ENCODE results near the gene LRRC8A.
"Not testable (repeated sequence)": the region's sequence is repeated elsewhere in the genome, so short reads cannot be mapped to it uniquely, and the experiment has no call there.

The LRRC8A gene

GRCh38 chr9:128881884-128882676, at the start of gene LRRC8A, which contains the start of gene KYAT1:
LRRC8A (plus strand) TSS chr9:128882133; CDS start chr9:128907165, 25,032 bp downstream.
KYAT1 (minus strand) TSS chr9:128881950; CDS start chr9:128845405, 36,545 bp downstream.
- DNase-seq (ENCODE audit: low spot score), result peak; percentile 90

DNA sequence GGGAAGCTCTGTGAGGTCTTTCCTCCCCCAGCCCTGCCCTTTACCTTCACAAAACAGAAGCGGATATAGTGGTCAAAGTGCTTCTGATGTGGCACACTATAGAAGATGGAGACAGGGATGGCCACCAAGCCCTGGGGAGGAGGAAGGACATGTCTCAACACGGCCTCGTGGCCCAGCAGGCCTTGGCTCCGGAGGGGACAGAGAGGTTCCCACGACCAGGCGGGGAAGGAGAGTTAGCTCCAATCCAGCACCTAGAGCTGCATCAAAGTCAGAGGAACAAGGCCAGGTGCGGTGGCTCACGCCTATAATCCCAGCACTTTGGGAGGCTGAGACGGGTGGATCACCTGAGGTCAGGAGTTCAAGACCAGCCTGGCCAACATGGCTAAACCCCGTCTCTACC, 48.2 kb upstream of the LRRC8A start:
- DNase-seq (ENCODE audit: low spot score), result no peak

DNA sequence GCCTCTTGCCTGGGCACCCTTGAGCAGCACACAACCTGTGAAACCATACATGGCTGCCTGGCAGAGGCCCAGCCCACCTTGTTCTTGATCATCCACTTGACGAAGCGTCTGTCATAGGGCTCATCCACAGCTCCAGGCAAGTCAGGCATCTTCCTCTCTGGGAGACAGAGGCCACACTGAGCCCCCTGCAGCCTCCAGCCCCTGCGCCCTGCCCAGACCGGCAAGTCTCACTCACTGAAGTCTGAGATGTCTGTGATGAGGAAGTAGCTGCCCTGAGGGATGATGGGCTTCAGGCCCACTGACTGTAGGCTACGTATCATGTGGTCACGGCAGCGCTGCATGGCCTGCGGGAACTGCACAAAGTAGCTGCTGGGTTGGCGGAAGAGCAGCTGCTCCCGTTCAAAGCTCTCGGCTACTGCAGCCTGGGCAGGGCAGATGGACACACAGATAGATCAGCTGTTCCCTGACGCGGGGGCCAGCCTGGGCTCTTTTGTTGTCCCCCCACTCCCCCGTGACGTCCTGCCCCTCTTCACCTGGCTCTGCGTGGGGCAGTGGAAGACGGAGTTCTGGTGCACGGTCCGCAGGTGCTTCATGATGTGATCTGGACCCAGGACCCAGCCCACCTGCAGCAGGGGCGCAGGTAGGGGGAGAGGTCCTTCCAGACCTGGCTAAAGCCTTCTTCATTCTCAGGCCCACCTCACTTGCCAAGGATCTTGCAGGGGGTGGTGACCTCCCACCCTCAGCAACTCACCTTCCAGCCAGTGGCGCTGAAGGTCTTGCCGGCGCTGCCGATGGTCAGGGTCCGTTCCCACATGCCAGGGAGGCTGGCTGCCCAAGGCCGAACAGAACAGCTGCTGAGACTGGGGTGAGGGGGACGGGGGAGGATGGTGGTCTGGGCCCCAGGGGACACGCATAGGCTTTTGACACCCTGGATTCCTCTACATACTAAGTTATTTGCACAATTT, 46.4 kb upstream of the LRRC8A start:
- no peak for DNase-seq (ENCODE audit: low spot score)

GRCh38 chr9:128836509-128837145, 45.3 kb upstream of the LRRC8A start:
- DNase-seq (ENCODE audit: low spot score), result no peak

DNA sequence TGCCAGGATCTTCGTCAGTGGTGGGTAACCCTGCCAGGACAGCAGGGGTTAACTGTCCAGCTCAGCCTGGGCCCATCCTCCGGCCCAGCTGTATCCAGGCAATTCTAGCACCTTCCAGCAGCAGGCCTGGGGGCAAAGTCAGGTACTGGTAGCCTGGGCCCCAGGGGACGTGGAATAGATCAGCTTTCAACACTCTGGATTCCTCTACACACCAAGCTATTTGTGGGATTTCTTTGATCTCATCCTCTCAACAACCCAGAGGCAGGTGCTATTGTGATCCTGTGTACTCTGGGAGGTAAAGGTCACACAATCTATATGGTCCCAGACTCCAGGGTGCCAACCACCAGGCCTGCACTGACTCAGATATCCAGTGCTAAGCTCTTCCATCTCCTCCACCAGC, 43.6 kb upstream of the LRRC8A start:
- no peak for DNase-seq (ENCODE audit: low spot score)

- no peak for DNase-seq (ENCODE audit: low spot score)
Observed at GRCh38 chr9:128840524-128840923, 41.4 kb upstream of the LRRC8A start.

GRCh38 chr9:128841694-128842492, 40.0 kb upstream of the LRRC8A start:
- DNase-seq (ENCODE audit: low spot score), result no peak

DNA sequence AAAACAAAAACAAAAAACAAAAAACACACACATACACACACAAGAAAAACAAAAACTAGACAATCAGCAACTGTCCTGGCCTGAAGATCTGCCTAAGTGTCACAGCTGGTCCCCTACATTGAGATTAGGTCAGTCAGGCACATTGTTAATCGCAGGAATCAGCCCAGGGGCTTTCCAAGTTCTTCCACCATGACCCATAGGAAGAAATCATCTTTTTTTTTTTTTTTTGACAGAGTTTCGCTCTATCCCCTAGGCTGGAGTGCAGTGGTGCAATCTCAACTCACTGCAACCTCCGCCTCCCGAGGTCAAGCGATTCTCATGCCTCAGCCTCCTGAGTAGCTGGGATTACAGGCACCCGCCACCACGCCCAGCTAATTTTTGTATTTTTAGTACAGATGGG, 38.8 kb upstream of the LRRC8A start:
- DNase-seq (ENCODE audit: low spot score), result not testable (repeated sequence)

DNA sequence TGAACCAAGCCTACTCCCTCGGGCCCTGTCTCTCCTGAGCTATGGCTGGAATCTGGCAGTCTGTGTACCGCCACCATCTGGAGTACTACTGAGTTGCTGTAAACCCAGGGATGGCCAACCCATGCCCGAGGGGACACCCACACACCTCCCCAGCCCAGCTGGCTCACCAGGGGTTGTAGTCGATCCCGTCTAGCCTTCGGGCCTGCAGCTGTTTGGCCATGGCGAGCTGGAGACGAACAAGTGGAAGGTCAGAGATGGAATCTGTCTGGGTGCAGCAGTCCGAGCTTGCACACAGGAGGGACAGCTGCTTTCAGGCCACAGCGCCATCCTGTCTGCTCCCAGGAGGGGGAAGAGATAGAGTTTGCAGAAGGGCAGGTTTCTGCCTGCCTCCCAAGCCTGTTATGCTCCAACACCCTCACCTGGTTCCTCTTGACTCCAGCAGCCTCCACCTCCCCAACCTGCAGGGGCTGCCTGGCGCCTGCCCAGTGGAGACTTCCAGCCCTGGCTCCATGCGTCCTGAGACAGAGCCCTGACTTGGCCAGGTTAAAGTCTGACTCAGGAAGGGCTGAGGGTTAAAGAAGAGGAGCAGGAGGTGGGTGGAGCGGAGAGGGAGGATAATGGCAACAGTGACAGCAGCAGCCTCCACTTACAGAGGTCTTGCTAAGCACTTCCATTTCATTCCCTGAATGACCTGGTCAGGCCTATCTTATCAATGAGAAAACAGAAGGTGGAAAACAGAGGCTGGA, 36.6 kb upstream of the LRRC8A start:
- no peak for DNase-seq (ENCODE audit: low spot score)

DNA sequence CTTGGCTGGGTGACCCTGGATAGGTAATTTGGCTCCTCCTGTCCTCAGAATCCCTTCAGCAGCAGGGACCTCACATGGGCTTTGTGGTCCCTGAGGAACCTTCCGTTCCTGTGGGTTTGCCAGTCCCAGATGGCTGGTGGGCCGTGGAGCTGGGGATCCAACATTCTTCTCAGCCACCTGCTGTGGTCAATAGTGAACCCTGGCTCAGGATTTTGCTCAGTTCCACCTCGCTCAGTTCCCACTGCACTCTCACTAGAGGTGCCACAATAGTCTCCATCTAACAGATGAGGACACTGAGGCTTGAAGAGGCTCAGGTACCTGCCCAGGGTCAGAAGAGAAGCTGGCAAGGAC, 35.3 kb upstream of the LRRC8A start:
- DNase-seq (ENCODE audit: low spot score), result no peak

- DNase-seq (ENCODE audit: low spot score), result no peak
Observed at GRCh38 chr9:128847803-128848202, 34.1 kb upstream of the LRRC8A start.

GRCh38 chr9:128851024-128851423, 30.9 kb upstream of the LRRC8A start:
- not testable (repeated sequence) for DNase-seq (ENCODE audit: low spot score)

GRCh38 chr9:128851779-128852600, 29.9 kb upstream of the LRRC8A start:
- not testable (repeated sequence) for DNase-seq (ENCODE audit: low spot score)

- DNase-seq (ENCODE audit: low spot score), result not testable (repeated sequence)
Observed at GRCh38 chr9:128852646-128853045, 29.3 kb upstream of the LRRC8A start.

- DNase-seq (ENCODE audit: low spot score), result not testable (repeated sequence)
Observed at GRCh38 chr9:128854454-128854853, 27.5 kb upstream of the LRRC8A start.

GRCh38 chr9:128858476-128858875, 23.5 kb upstream of the LRRC8A start:
- not testable (repeated sequence) for DNase-seq (ENCODE audit: low spot score)

DNA sequence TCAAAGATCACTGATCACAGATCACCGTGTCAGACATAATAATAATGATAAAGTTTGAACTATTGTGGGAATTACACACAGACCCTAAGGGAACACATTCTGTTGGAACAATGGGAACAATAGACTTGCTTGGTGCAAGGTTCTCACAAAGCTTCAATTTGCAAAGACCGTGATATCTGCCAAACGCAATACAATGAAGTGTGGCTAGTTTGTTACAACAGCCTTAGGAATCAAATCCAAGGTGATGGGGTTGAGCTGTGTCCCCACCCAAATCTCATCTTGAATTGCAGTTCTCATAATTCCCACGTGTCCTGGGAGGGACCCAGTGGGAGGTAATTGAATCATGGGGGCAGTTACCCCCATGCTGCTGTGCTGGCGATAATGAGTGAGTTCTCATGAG, 21.0 kb upstream of the LRRC8A start:
- no peak for DNase-seq (ENCODE audit: low spot score)

- DNase-seq (ENCODE audit: low spot score), result no peak
Observed at GRCh38 chr9:128861501-128861900, 20.4 kb upstream of the LRRC8A start.

- DNase-seq (ENCODE audit: low spot score), result no peak
Observed at GRCh38 chr9:128862401-128862851, 19.5 kb upstream of the LRRC8A start.

- peak; percentile 52 for DNase-seq (ENCODE audit: low spot score)
Observed at GRCh38 chr9:128863647-128864046, 18.3 kb upstream of the LRRC8A start.

Measured in kidney capillary endothelial cell (primary cell).